BJ (cell line): ENCODE data around the gene CFAP119. TPM values are rescaled to one million over a fixed set of nuclear protein-coding genes. Genes with fewer than 3 reads are reported as not detected.

ENCODE experiments used
- CTCF ChIA-PET: fragments of 350-600 bp; formaldehyde crosslinking; extraction: SDS; loops from one replicate; lab custom pipeline; 2021; ENCODE audit warnings: antibody characterized with exemption, inconsistent platforms; lab: Yijun Ruan, JAX
- POLR2A ChIA-PET: fragments of 300-600 bp; sonication (Branson Sonifier 250); formaldehyde crosslinking; extraction: SDS; loops from one replicate; lab custom pipeline; 2021; ENCODE audit warnings: antibody characterized with exemption; lab: Charles Lee
- DNase-seq: peaks from one replicate; pipeline ENCODE4 v3.0.0-alpha.2; 2011; ENCODE audit warnings: low read depth
- H3K27me3 ChIP-seq: 2 replicates; pipeline ENCODE4 v1.6.0; 2011; ENCODE audit warnings: low read length; ENCODE audit not compliant: control insufficient read depth, insufficient read depth
- H3K36me3 ChIP-seq: 2 replicates; pipeline ENCODE4 v1.5.1; 2011; ENCODE audit warnings: low read length; ENCODE audit not compliant: control insufficient read depth, insufficient read depth
- H3K4me3 ChIP-seq: 2 replicates; pipeline ENCODE4 v1.5.1; 2011; ENCODE audit warnings: low read depth, mild to moderate bottlenecking, control low read depth, low read length
- CTCF ChIP-seq: IDR thresholded peaks from 2 replicates; pipeline ENCODE4 v1.5.1; 2011; ENCODE audit warnings: low read depth, mild to moderate bottlenecking, control low read depth, inconsistent platforms, low read length, moderate library complexity; ENCODE audit not compliant: insufficient read depth
- polyA plus RNA-seq: library from polyadenylated mRNA; depleted of rRNA; stranded (reverse); fragments of >200 nt; gene quantifications from 2 replicates; pipeline ENCODE4 v1.2.3, GENCODE V29; 2011

The CFAP119 gene
- polyA plus RNA-seq, 1 experiment = 4.7 TPM

- ChIA-PET CTCF (interaction anchor here (1.1 kb wide), 1 partner anchor 172 kb away, joined by 4 read pairs; no protein-coding TSS in a partner anchor), POLR2A (no interaction called here)
- no peak for DNase-seq
- Histone ChIP-seq H3K4me3 (no peak overlapping the region), H3K27me3 (no peaks in the 10 kb centered on the region), H3K36me3 (peaks cover 65% of the 10 kb centered on the region)
- TF ChIP-seq CTCF = no peak
Observed at GRCh38 chr16:30769379-30770089, 7.7 kb upstream of the CFAP119 start.

GRCh38 chr16:30768583-30769181 is 6.8 kb upstream of the CFAP119 start:
- ChIA-PET POLR2A (no interaction called here), CTCF (interaction anchor here (1.1 kb wide), 1 partner anchor 173 kb away, joined by 4 read pairs; no protein-coding TSS in a partner anchor)
- TF ChIP-seq CTCF = no peak
- no peak for DNase-seq
- no peak overlapping the region for H3K4me3 ChIP-seq
- no peaks in the 10 kb centered on the region for H3K27me3 ChIP-seq
- peaks cover 69% of the 10 kb centered on the region for H3K36me3 ChIP-seq

- DNase-seq = no peak
Observed at GRCh38 chr16:30767767-30768465, 6.1 kb upstream of the CFAP119 start.

GRCh38 chr16:30766933-30767284 is 5.0 kb upstream of the CFAP119 start:
- no peak for DNase-seq
- no peak for TF ChIP-seq CTCF
- Histone ChIP-seq H3K27me3 (no peaks in the 10 kb centered on the region), H3K36me3 (peaks cover 59% of the 10 kb centered on the region), H3K4me3 (no peak overlapping the region)
- ChIA-PET CTCF (no interaction called here), POLR2A (no interaction called here)

More at GRCh38 chr16:30767767-30768465, 6.1 kb upstream of the CFAP119 start:
- Histone ChIP-seq H3K27me3 (no peaks in the 10 kb centered on the region), H3K36me3 (peaks cover 65% of the 10 kb centered on the region), H3K4me3 (no peak overlapping the region)
- no peak for TF ChIP-seq CTCF
- ChIA-PET CTCF (no interaction called here), POLR2A (no interaction called here)
